ENCODE measurements around the gene NOTCH4. TPM values are rescaled to one million over a fixed set of nuclear protein-coding genes. Genes with fewer than 3 reads are reported as not detected.

Gene NOTCH4
- total and polyA plus RNA-seq, 2 experiments from 2014 or later, result 2.7 to 2.8 TPM

DNA sequence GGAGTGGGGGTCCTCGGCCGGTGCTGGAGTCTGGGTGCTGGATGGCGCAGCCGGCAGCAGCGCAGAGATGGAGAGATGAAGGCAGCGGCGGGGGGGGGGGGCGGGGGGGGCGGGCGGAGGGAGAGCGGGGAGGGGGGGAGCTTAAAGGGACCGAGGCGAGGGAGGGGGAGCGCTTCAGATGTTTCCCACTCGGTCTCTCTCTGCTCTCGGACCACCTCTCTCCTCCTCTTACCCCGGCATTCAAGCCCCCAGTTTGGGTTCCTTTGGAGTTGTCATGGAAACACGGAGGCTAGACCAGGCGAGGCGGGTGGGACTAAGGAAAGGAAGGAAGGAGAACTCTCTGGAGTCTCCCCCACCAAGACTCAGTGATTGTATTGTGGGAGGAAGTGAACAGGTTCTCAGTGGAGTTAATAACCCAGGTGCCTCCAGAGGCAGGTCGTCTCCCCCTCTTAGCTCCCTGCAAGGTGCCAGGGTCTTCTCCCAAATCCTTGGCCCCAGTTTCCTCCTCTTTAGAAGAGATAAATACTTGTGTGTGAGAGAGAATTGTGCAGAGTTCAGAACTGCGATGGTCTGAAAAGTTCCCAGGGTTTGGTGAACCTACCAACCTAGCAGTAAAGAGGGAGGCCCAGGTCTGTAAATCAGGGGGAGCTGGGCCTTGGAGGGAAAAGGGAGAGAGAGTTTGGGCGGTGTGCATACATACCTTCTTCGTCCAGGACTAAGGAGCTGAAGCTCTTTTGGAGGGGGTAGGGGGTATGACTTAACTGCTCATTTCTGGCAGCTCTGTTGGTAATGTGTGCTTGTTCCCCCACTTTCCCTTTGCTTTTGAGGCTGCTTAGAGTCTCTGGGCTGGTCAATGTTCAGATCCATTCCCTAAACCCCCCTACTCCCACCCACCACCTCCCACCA lies 71.8 kb downstream of the NOTCH4 start, which contains the start of gene PRRT1:
TSS of gene PRRT1 (minus strand) at position 77 of the 906 bp plus-strand sequence. CDS start 112 bp downstream, outside the sequence.
- Mint-ChIP-seq H3K27me3 (ENCODE audit: insufficient read depth, low read depth, poor library complexity) (peaks cover 47% of the 10 kb centered on the region), H3K4me3 (peak within 1 kb of the TSS; percentile 94), H3K4me1 (peaks cover 53% of the 10 kb centered on the region), H3K9me3 (no peaks in the 10 kb centered on the region; the same call in 2 of the 3 replicates), H3K36me3 (ENCODE audit: low read depth) (peaks cover 11% of the 10 kb centered on the region; the same call in 1 of the 3 replicates), H3K27ac (no peak within 1 kb of the TSS; the same call in 1 of the 2 replicates)
- Histone ChIP-seq H3K36me3 (ENCODE audit: insufficient read depth) (no peaks in the 10 kb centered on the region), H4K20me1 (replicated peaks; ENCODE audit: insufficient read depth) (0 out of 2 replicates have a peak, but pooled peaks cover 5% of the 10 kb centered on the region), H3K27me3 (ENCODE audit: insufficient read depth) (peaks cover 44% of the 10 kb centered on the region), H3K27ac (ENCODE audit: low read depth) (no peak within 1 kb of the TSS), H2AFZ (peak within 1 kb of the TSS; percentile 99), H3K79me2 (replicated peaks; ENCODE audit: insufficient read depth) (no peaks in the 10 kb centered on the region), H3K4me3 (peak within 1 kb of the TSS; percentile 100), H3K4me1 (ENCODE audit: insufficient read depth) (peaks cover 34% of the 10 kb centered on the region), H3F3A (replicated peaks; ENCODE audit: low read depth) (peaks cover 9% of the 10 kb centered on the region), H3K4me2 (peak within 1 kb of the TSS; percentile 100), H3K9me2 (ENCODE audit: insufficient read depth) (no peaks in the 10 kb centered on the region; the same call in 1 of the 2 replicates)
- no peak for ATAC-seq
- TF ChIP-seq, protein P1, sequence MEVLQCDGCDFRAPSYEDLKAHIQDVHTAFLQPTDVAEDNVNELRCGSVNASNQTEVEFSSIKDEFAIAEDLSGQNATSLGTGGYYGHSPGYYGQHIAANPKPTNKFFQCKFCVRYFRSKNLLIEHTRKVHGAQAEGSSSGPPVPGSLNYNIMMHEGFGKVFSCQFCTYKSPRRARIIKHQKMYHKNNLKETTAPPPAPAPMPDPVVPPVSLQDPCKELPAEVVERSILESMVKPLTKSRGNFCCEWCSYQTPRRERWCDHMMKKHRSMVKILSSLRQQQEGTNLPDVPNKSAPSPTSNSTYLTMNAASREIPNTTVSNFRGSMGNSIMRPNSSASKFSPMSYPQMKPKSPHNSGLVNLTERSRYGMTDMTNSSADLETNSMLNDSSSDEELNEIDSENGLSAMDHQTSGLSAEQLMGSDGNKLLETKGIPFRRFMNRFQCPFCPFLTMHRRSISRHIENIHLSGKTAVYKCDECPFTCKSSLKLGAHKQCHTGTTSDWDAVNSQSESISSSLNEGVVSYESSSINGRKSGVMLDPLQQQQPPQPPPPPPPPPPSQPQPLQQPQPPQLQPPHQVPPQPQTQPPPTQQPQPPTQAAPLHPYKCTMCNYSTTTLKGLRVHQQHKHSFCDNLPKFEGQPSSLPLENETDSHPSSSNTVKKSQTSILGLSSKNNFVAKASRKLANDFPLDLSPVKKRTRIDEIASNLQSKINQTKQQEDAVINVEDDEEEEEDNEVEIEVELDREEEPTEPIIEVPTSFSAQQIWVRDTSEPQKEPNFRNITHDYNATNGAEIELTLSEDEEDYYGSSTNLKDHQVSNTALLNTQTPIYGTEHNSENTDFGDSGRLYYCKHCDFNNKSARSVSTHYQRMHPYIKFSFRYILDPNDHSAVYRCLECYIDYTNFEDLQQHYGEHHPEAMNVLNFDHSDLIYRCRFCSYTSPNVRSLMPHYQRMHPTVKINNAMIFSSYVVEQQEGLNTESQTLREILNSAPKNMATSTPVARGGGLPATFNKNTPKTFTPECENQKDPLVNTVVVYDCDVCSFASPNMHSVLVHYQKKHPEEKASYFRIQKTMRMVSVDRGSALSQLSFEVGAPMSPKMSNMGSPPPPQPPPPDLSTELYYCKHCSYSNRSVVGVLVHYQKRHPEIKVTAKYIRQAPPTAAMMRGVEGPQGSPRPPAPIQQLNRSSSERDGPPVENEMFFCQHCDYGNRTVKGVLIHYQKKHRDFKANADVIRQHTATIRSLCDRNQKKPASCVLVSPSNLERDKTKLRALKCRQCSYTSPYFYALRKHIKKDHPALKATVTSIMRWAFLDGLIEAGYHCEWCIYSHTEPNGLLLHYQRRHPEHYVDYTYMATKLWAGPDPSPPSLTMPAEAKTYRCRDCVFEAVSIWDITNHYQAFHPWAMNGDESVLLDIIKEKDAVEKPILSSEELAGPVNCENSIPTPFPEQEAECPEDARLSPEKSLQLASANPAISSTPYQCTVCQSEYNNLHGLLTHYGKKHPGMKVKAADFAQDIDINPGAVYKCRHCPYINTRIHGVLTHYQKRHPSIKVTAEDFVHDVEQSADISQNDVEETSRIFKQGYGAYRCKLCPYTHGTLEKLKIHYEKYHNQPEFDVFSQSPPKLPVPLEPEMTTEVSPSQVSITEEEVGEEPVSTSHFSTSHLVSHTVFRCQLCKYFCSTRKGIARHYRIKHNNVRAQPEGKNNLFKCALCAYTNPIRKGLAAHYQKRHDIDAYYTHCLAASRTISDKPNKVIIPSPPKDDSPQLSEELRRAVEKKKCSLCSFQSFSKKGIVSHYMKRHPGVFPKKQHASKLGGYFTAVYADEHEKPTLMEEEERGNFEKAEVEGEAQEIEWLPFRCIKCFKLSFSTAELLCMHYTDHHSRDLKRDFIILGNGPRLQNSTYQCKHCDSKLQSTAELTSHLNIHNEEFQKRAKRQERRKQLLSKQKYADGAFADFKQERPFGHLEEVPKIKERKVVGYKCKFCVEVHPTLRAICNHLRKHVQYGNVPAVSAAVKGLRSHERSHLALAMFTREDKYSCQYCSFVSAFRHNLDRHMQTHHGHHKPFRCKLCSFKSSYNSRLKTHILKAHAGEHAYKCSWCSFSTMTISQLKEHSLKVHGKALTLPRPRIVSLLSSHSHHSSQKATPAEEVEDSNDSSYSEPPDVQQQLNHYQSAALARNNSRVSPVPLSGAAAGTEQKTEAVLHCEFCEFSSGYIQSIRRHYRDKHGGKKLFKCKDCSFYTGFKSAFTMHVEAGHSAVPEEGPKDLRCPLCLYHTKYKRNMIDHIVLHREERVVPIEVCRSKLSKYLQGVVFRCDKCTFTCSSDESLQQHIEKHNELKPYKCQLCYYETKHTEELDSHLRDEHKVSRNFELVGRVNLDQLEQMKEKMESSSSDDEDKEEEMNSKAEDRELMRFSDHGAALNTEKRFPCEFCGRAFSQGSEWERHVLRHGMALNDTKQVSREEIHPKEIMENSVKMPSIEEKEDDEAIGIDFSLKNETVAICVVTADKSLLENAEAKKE (CRISPR knock-in tag; IDR thresholded peaks at IDR 0.05), result no peak
- TF ChIP-seq ZNF331 (CRISPR knock-in tag; IDR thresholded peaks at IDR 0.05; ENCODE audit: low read depth) (no peak), NANOG (IDR thresholded peaks at IDR 0.05; ENCODE audit: borderline replicate concordance) (no peak), JUNB (IDR thresholded peaks at IDR 0.05; ENCODE audit: unreplicated experiment) (no peak), ZNF114 (CRISPR knock-in tag; IDR thresholded peaks at IDR 0.05) (no peak), STAT1 (IDR thresholded peaks at IDR 0.05; ENCODE audit: unreplicated experiment) (no peak), EZH2phosphoT487 (IDR thresholded peaks at IDR 0.05; ENCODE audit: unreplicated experiment) (no peak), POLR2AphosphoS5 (IDR thresholded peaks at IDR 0.05; ENCODE audit: low read depth) (no peak), EZH2 (IDR thresholded peaks at IDR 0.05; ENCODE audit: low read depth, unreplicated experiment) (no peak), CREB1 (CRISPR knock-in tag; IDR thresholded peaks at IDR 0.05; ENCODE audit: low read depth) (no peak)
- TF ChIP-seq, protein P2, sequence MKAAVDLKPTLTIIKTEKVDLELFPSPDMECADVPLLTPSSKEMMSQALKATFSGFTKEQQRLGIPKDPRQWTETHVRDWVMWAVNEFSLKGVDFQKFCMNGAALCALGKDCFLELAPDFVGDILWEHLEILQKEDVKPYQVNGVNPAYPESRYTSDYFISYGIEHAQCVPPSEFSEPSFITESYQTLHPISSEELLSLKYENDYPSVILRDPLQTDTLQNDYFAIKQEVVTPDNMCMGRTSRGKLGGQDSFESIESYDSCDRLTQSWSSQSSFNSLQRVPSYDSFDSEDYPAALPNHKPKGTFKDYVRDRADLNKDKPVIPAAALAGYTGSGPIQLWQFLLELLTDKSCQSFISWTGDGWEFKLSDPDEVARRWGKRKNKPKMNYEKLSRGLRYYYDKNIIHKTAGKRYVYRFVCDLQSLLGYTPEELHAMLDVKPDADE (IDR thresholded peaks at IDR 0.05), result no peak
- TF ChIP-seq, protein P3, sequence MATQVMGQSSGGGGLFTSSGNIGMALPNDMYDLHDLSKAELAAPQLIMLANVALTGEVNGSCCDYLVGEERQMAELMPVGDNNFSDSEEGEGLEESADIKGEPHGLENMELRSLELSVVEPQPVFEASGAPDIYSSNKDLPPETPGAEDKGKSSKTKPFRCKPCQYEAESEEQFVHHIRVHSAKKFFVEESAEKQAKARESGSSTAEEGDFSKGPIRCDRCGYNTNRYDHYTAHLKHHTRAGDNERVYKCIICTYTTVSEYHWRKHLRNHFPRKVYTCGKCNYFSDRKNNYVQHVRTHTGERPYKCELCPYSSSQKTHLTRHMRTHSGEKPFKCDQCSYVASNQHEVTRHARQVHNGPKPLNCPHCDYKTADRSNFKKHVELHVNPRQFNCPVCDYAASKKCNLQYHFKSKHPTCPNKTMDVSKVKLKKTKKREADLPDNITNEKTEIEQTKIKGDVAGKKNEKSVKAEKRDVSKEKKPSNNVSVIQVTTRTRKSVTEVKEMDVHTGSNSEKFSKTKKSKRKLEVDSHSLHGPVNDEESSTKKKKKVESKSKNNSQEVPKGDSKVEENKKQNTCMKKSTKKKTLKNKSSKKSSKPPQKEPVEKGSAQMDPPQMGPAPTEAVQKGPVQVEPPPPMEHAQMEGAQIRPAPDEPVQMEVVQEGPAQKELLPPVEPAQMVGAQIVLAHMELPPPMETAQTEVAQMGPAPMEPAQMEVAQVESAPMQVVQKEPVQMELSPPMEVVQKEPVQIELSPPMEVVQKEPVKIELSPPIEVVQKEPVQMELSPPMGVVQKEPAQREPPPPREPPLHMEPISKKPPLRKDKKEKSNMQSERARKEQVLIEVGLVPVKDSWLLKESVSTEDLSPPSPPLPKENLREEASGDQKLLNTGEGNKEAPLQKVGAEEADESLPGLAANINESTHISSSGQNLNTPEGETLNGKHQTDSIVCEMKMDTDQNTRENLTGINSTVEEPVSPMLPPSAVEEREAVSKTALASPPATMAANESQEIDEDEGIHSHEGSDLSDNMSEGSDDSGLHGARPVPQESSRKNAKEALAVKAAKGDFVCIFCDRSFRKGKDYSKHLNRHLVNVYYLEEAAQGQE (IDR thresholded peaks at IDR 0.05; ENCODE audit: unreplicated experiment), result no peak
- TF ChIP-seq, protein P4, sequence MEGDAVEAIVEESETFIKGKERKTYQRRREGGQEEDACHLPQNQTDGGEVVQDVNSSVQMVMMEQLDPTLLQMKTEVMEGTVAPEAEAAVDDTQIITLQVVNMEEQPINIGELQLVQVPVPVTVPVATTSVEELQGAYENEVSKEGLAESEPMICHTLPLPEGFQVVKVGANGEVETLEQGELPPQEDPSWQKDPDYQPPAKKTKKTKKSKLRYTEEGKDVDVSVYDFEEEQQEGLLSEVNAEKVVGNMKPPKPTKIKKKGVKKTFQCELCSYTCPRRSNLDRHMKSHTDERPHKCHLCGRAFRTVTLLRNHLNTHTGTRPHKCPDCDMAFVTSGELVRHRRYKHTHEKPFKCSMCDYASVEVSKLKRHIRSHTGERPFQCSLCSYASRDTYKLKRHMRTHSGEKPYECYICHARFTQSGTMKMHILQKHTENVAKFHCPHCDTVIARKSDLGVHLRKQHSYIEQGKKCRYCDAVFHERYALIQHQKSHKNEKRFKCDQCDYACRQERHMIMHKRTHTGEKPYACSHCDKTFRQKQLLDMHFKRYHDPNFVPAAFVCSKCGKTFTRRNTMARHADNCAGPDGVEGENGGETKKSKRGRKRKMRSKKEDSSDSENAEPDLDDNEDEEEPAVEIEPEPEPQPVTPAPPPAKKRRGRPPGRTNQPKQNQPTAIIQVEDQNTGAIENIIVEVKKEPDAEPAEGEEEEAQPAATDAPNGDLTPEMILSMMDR (conservative IDR thresholded peaks at IDR 0.05; ENCODE audit: low read depth in 2 of 2), result no peak
- peak; percentile 59 for DNase-seq (ENCODE audit: low spot score)

Data from GM23338 (cell line).